HG03196 (cell line): ENCODE results near the gene TSEN54.
"Not testable (repeated sequence)": the region's sequence is repeated elsewhere in the genome, so short reads cannot be mapped to it uniquely, and the experiment has no call there.

ENCODE experiments used
- ATAC-seq: cut with Tn5 transposase; IDR thresholded peaks from one replicate; pipeline ENCODE4 v1.9.1; 2021; ENCODE audit not compliant: unreplicated experiment

The TSEN54 gene

DNA sequence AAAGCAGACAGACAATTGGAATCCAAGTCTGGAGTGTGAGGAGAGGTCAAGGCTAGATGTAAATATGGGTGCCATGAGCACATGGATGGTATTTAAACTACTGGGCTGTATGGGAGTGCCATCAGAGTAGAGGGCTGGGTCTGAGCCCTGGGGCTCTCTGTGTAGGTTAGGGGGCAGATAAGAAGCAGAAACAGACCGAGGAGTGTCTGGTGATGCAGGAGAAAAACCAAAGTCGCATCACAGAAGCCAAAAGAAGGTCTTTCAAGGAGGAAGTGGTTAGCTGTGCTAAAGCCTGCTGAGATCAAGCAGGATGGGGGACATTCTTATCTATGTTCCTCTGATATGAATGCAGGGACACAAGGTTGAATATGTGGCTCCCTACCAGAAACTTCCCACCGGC, 1.9 kb downstream of the TSEN54 start:
- no peak for ATAC-seq

- no peak for ATAC-seq
Measured at GRCh38 chr17:75518983-75519537, 2.7 kb downstream of the TSEN54 start.

DNA sequence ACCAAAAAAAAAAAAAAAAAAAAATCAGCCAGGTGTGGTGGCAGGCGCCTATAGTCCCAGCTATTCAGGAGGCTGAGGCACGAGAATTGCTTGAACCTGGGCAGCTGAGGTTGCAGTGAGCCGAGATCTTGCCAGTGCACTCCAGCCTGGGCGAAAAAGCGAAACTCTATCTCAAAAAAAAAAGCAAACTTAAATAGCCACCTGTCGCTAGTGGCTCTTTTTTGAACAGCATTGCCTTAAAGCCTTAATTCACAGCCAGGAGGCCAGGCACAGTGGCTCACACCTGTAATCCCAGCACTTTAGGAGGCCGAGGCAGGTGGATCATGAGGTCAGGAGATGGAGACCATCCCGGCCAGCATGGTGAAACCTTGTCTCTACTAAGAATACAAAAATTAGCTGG, 4.1 kb downstream of the TSEN54 start:
- ATAC-seq: not testable (repeated sequence)

GRCh38 chr17:75521290-75521689, 5.0 kb downstream of the TSEN54 start:
- no peak for ATAC-seq

- ATAC-seq: no peak
Measured at GRCh38 chr17:75521951-75522727, 5.8 kb downstream of the TSEN54 start.

DNA sequence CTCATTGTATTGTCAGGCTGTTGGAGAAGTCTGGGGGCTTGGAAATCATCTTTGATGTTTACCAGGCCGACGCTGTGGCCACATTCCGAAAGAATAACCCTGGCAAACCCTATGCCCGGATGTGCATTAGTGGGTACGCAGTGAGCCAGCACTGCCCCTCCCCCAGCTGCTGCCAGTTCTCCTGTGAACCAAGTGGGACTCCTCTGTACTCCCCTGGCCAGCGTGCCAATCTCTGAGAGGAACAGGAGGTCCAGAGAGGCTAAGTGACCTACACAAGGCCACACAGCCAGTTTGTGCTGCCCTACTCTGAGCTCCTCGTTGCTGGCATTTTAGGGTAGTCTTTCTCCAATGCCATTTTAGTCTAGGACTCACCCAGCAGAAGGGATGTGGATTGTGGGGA, 7.3 kb downstream of the TSEN54 start:
- ATAC-seq: no peak

DNA sequence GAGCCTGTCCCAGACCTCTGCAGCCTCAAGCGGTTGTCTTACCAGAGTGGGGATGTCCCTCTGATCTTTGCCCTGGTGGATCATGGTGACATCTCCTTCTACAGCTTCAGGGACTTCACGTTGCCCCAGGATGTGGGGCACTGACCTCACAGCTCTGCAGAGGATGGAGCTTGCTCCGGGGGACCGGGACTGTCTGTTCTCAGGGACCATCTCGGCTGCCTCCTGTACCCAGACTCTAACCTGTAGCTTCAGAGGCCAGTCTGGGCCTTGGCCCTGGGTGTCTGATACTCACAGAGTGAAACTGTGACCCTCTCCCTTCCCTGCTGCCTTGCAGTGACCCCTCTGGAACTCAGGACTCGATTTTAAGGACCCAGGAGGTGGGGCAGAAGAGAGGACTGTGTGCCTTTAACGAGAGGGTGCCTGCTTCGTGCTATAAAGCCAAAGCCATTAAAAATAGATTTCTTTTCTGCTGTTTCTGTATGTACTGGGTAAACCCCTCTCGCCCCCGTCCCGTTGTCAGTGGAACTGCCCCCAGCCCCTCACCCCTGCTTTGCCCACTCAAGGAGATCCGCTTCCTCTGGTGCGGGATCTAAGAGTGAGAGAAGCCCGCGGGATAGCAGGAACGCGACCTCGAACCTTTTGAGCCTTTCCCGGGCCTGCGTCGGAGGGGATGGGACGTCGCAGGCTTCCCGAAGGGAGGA, 8.1 kb downstream of the TSEN54 start:
- no peak for ATAC-seq

DNA sequence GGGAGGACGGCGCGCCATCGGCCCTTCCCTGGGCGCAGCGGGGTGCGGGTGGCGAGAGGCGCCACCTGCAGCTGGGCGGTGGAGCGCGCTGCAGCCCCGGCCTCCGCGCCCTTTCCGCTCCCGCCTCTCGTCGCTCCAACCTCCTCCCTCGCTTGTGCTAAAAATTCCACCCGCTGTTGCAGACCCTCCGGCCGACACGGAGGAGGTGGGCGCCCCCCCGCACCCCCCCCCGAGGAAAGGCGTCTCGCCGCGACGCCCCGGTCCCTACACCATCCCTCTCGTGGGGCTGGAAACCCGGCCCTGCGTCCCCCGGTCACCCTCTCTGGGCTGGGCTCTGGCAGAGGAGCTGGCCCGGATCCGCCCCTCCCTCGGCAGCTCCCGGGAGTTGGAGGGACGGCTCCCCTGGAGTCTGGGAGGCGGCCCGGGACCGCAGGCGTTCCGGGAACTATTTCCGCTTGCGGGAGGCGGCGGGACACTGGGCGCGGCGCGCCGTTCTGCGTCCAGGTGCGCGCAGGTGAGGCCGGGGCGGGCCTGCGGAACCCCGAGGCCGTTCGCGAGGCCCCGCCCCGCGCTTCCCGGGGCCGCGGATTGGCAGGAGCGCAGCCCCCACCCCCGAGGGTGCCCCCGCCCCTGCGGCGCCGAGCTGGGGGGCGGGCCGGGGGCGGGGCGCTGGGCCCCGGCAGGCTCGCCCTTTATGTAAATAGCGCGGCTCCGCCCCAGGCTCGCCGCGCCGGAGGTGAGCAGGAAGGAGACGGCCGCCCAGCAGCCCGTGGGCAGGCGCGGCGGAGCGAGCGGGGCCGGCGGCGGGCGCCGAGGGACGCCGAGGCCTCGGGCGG, 8.9 kb downstream of the TSEN54 start, which contains the start of gene LLGL2:
Gene LLGL2, plus strand, starts transcription at position 728 of the 836 bp plus-strand sequence. CDS start 17,730 bp downstream, outside the sequence.
- peak; percentile 54 for ATAC-seq

- ATAC-seq: no peak
Measured at GRCh38 chr17:75525806-75526554, 9.7 kb downstream of the TSEN54 start.

GRCh38 chr17:75526555-75527270, 10.4 kb downstream of the TSEN54 start:
- ATAC-seq: no peak

DNA sequence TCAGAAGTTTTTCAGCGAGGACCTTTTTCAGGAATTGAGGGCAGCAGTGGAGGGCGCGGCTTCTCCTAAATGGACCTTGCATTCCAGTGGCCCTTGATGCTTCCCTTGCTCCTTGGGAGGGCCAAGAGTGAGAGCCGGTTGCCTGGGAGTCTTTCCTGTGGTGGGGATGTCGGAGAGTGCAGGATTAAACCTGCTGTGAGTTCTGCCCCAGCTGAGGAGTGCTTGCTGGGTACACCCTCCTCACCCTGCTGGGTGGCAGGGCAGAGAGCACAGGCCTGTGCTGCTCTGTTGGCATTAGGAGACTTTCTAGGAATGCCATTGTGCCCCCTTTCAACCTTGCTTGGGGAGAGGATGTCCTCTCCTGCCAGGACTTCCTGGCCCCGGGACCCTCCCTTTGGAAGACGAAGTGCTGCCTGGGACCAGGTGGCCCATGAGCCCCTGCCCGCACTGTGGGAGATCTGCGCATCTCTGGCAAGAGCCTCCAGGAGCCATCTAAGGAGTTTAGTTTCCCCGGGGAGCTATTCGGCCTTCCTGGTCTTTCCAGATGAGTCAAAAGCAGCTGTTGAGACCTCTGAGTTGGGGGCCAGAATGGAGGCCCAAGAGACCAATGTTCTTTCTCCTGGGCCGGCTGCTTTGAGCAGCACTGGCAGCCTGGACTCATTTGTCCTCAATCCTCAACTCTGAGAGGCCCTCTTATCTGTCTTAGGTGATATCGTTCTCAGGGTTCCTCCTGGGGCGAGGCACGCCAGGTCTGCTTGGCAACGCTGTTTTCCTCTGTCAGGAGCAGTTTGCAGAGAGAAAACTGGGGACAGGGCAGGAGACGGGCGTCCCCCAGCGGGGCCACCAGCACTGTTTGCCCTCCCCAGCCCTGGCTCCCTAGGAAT, 14.8 kb downstream of the TSEN54 start:
- ATAC-seq: no peak

DNA sequence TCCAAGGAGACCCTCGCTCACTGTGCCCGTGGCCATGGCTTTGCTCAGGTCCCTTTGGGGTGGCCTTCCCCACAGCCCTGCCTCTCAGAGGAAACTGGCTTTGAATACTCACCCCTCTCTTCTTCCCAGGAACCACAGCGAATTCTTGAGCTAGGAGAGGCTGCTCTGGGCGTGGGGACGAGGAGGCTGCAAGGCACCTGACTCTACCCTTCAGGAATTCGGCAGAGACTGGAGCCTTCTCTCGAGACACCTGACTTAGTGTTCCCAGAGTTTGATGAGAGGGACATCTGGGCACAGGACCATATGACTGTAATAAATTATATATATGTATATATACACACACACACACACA, 15.4 kb downstream of the TSEN54 start:
- ATAC-seq: no peak

- ATAC-seq: no peak
Measured at GRCh38 chr17:75535119-75535537, 18.8 kb downstream of the TSEN54 start.

DNA sequence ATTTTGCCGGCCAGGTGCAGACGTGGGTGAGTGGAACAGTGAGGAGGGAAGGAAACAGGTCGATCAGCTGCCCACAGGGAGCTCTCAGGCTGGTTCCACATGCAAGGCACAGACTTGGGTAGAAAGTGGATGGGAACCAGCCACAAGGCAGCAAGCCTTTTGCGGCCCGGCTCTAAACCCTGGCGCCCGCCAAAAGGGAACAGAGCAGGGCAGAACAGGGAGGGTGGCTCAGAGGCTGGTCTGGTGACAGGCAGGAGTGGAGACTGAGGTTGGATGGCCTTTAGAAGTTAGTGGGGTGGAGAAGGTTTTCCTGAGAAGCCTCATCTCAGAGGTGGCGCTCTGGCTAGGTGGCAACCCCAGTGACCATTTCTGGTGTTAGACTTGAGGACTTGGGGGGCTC, 19.5 kb downstream of the TSEN54 start:
- ATAC-seq: no peak

- ATAC-seq: no peak
Measured at GRCh38 chr17:75536366-75536765, 20.0 kb downstream of the TSEN54 start.

DNA sequence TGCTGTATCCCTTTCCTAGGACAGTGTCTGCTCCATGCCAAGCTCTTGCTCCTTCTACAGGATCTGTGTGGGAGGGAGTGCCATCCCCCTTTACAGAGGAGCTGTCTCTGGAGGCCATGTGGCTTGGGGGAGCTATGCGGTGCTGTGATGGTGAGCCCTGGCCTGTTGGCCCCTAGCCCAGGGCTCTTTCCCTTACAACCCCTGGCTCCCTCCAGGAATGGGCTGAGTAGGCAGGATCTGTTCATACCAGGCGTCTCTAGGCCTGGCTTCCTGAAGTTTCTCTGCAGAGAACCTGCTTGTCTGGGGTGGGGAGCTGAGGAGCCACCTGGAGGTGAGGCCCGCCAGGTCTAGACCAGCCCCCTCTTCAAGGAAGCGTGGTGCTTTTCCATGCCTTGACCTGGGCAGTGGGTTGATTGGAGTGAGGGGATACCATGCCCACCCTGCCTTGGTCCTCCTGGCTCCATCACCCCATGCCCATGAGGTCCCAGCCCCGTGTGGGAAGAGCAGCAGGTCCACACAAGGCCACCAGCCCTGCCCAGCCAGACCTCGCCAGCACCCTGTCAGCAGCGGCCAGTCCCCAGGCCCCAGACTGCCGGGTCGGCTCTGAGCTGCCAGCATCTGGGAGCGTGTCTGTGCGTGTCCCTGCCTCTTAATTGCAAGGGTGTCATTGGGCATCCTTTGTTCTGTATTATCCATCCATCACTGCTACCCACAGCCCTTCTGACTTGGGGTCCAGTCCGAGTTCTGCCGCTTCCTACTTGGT, 23.8 kb downstream of the TSEN54 start:
- no peak for ATAC-seq

- no peak for ATAC-seq
Measured at GRCh38 chr17:75540923-75541503, 24.7 kb downstream of the TSEN54 start.

- no peak for ATAC-seq
Measured at GRCh38 chr17:75542229-75542628, 25.9 kb downstream of the TSEN54 start.
